HepG2 (cell line): Measurements from ENCODE around the gene GNAL. TPM values are rescaled to one million over a fixed set of nuclear protein-coding genes. Genes with fewer than 3 reads are reported as not detected.

Source experiments
- ATAC-seq: fragments of 200-7000 bp; cut with Tn5 transposase; 3 replicates; pipeline ENCODE4 v1.9.1; 2020; ENCODE audit warnings: mild to moderate bottlenecking, moderate library complexity
- BruUV-seq: library from RNA; stranded (reverse); fragments of 400-500 nt; replicated peaks from 2 replicates; lab custom pipeline; 2021; lab: Mats Ljungman, UMichigan
- CTCF ChIA-PET: fragments of 300-600 bp; formaldehyde crosslinking; extraction: SDS; loops from one replicate; lab custom pipeline; 2021; ENCODE audit warnings: low total read pairs, inconsistent platforms, low intra/inter-chr PET ratio; lab: Yijun Ruan, JAX
- POLR2A ChIA-PET: fragments of 350-600 bp; sonication (Branson Sonifier 250); formaldehyde crosslinking; loops from one replicate; lab custom pipeline; 2020; ENCODE audit warnings: antibody characterized with exemption, inconsistent platforms; lab: Yijun Ruan, JAX
- DNase-seq: peaks from one replicate; pipeline ENCODE4 v3.0.0-alpha.2; 2015; ENCODE audit warnings: low spot score
- FAIRE-seq: peaks from 3 replicates; lab custom pipeline; 2011; peaks lifted over from hg19 to GRCh38; lab: Jason Lieb, UNC
- H2AFZ ChIP-seq: one replicate; pipeline ENCODE4 v1.6.1; 2011; ENCODE audit warnings: low read length, inconsistent platforms
- H3K27ac ChIP-seq: fragments of 300-600 bp; 3 replicates; pipeline ENCODE4 v1.8.0; 2011; ENCODE audit warnings: mixed run types, mild to moderate bottlenecking, mixed read lengths, low read length, inconsistent platforms; ENCODE audit not compliant: insufficient read depth; ENCODE audit errors: extremely low read length
- H3K27me3 ChIP-seq, 2 experiments: fragments of 200-600 bp in 1 of 2; 2 replicates in 1 of 2; 3 replicates in 1 of 2; pipeline versions ENCODE4 v1.6.0 to v1.8.0; 2011; ENCODE audit warnings: low read length in 2 of 2, mild to moderate bottlenecking in 2 of 2, moderate library complexity in 2 of 2, inconsistent platforms in 1 of 2; ENCODE audit not compliant: insufficient read depth in 2 of 2, control insufficient read depth in 1 of 2
- H3K36me3 ChIP-seq, 2 experiments: fragments of 200-600 bp in 1 of 2; replicated peaks in 1 of 2; 2 replicates in 1 of 2; 3 replicates in 1 of 2; pipeline versions ENCODE4 v1.5.1 to v1.8.0; 2011; ENCODE audit warnings: low read length in 2 of 2, inconsistent platforms in 1 of 2; ENCODE audit not compliant: insufficient read depth in 2 of 2, control insufficient read depth in 1 of 2
- H3K4me1 ChIP-seq: 2 replicates; pipeline ENCODE4 v1.5.1; 2012; ENCODE audit warnings: low read length, inconsistent platforms; ENCODE audit not compliant: insufficient read depth
- H3K4me2 ChIP-seq: 2 replicates; pipeline ENCODE4 v1.6.0; 2011; ENCODE audit warnings: low read depth, low read length, inconsistent platforms
- H3K4me3 ChIP-seq, 3 experiments: fragments of 200-600 bp in 1 of 3; sonication (generic), shearing (Covaris generic) in 1 of 3; replicated peaks in 1 of 3; 2 replicates each; pipeline ENCODE4 v1.5.1; 2011 to 2016; ENCODE audit warnings: low read length in 3 of 3, inconsistent platforms in 2 of 3, low read depth in 2 of 3, mild to moderate bottlenecking in 2 of 3, control low read depth in 1 of 3, mixed read lengths in 1 of 3; ENCODE audit not compliant: insufficient read depth in 1 of 3
- H3K79me2 ChIP-seq: one replicate; pipeline ENCODE4 v1.6.1; 2011; ENCODE audit warnings: low read length, inconsistent platforms; ENCODE audit not compliant: insufficient read depth
- H3K9ac ChIP-seq: 2 replicates; pipeline ENCODE4 v1.6.0; 2011; ENCODE audit warnings: mild to moderate bottlenecking, low read depth, low read length, inconsistent platforms; ENCODE audit not compliant: insufficient read depth
- H3K9me3 ChIP-seq: 2 replicates; pipeline ENCODE4 v1.5.1; 2012; ENCODE audit warnings: mild to moderate bottlenecking, low read length
- H4K20me1 ChIP-seq: 2 replicates; pipeline ENCODE4 v1.6.0; 2011; ENCODE audit warnings: inconsistent platforms, mild to moderate bottlenecking, low read length, moderate library complexity; ENCODE audit not compliant: insufficient read depth
- BRCA1 ChIP-seq: sonication (generic); formaldehyde crosslinking; IDR thresholded peaks from 2 replicates; pipeline ENCODE4 v1.4.0; 2020; ENCODE audit warnings: missing genetic modification reagents
- CEBPB ChIP-seq: IDR thresholded peaks from 2 replicates; pipeline ENCODE4 v1.6.1; 2011; ENCODE audit warnings: low read depth, low read length, improper control_type of control experiment, borderline replicate concordance
- FOXP1 ChIP-seq, 2 experiments: fragments of 450-650 bp in 1 of 2; IDR thresholded peaks; 2 replicates each; pipeline ENCODE4 v1.6.1; 2017 to 2018; ENCODE audit warnings: antibody characterized with exemption in 1 of 2
- NFIC ChIP-seq: IDR thresholded peaks from 2 replicates; pipeline ENCODE4 v1.6.1; 2012; ENCODE audit warnings: mild to moderate bottlenecking, low read length, inconsistent platforms
- SUZ12 ChIP-seq: fragments of 150-350 bp; IDR thresholded peaks from 2 replicates; pipeline ENCODE4 v1.6.1; 2014; ENCODE audit warnings: low read depth, low read length
- TGIF2 ChIP-seq: IDR thresholded peaks from 2 replicates; pipeline ENCODE4 v1.6.1; 2016; ENCODE audit warnings: control low read depth, missing compliant biosample characterization
- TRIM22 ChIP-seq: fragments of 450-650 bp; IDR thresholded peaks from 2 replicates; pipeline ENCODE4 v1.6.1; 2017
- ZBTB4 ChIP-seq: sonication (generic); formaldehyde crosslinking; IDR thresholded peaks from 2 replicates; pipeline ENCODE4 v1.4.0; 2020; ENCODE audit warnings: missing genetic modification reagents, mild to moderate bottlenecking, borderline replicate concordance
- ZNF800 ChIP-seq: sonication (generic); formaldehyde crosslinking; IDR thresholded peaks from 2 replicates; pipeline ENCODE4 v1.4.0; 2020; ENCODE audit warnings: missing genetic modification reagents
- WGBS: methylation state at CpG from one replicate; pipeline ENCODE4 v1.1.6; 2017; ENCODE audit warnings: low lambda C conversion rate; 5-methylcytosine and 5-hydroxymethylcytosine counted together
- in situ Hi-C: cut with HindIII; loops from 2 replicates; pipeline ENCODE4 v1.10.0; 2017; ENCODE audit warnings: low pct_unique_long_range_greater_than_20kb; ENCODE audit not compliant: extremely low pct_ligation_motif_present
- intact Hi-C: fragments of 100-400 bp; cut with micrococcal nuclease; formaldehyde crosslinking; loops from one replicate; pipeline ENCODE4 v1.10.0; 2022; ENCODE audit not compliant: unreplicated experiment
- polyA plus RNA-seq, 8 experiments: library from polyadenylated mRNA; depleted of rRNA in 3 of 8; stranded (reverse) in 7 of 8; unstranded in 1 of 8; fragments of >200 nt; fragmentation: Illumina TruSeq in 4 of 8; extraction: Trizol in 4 of 8; gene quantifications; 2 replicates each; pipeline versions ENCODE4 v1.2.1 to v1.2.3, GENCODE V29; 2011 to 2016; ENCODE audit warnings: low read depth in 4 of 8, missing spikeins in 1 of 8, mixed read lengths in 1 of 8; ENCODE audit not compliant: insufficient read depth in 1 of 8
- total RNA-seq, 5 experiments: library from RNA; depleted of rRNA; stranded (reverse); fragments of >200 nt; fragmentation: Illumina TruSeq; extraction: Trizol; gene quantifications; 2 replicates each; pipeline ENCODE4 v1.2.3, GENCODE V29; 2016; ENCODE audit warnings: low read depth in 1 of 5

Gene GNAL
- total and polyA plus RNA-seq, 2 of the 13 experiments (the other 11 are each of a cell fraction or from before 2014, with no cell fraction given), result 0.87 to 1.4 TPM

- no peak for TF ChIP-seq SUZ12
- no peak for TF ChIP-seq FOXP1 (IDR thresholded peaks at IDR 0.05)
- TF ChIP-seq FOXP1 (CRISPR knock-in tag; IDR thresholded peaks at IDR 0.05), result no peak
- TF ChIP-seq NFIC, result no peak
- TF ChIP-seq BRCA1 (CRISPR knock-in tag), result no peak
- TF ChIP-seq TRIM22, result no peak
- TF ChIP-seq ZNF800, result no peak
These were observed 20.5 kb upstream of the GNAL start (continued) for GRCh38 chr18:11668441-11669169.

- no peaks in the 10 kb centered on the region for H4K20me1 ChIP-seq
- no peak for ATAC-seq
- WGBS, result 29% methylated on average over 7 of the region's 14 CpGs
- H3K27ac ChIP-seq, result no peak overlapping the region
- no peak for FAIRE-seq
- intact Hi-C loops, result no loop called here
- DNase-seq, result no peak
- H3K9me3 ChIP-seq, result no peaks in the 10 kb centered on the region
- no peak overlapping the region for H3K4me3 ChIP-seq
- TF ChIP-seq ZBTB4 (CRISPR knock-in tag) (no peak), TGIF2 (CRISPR knock-in tag) (no peak), CEBPB (no peak)
- H3K79me2 ChIP-seq, result no peaks in the 10 kb centered on the region
- H2AFZ ChIP-seq, result no peak overlapping the region
- H3K9ac ChIP-seq, result no peak overlapping the region
- BruUV-seq, result no TSS peak
- no peaks in the 10 kb centered on the region for H3K4me1 ChIP-seq
- H3K4me2 ChIP-seq, result no peak overlapping the region
- H3K36me3 ChIP-seq, result no peaks in the 10 kb centered on the region
- ChIA-PET CTCF (no interaction called here), POLR2A (no interaction called here)
- H3K27me3 ChIP-seq, result peaks cover 9 to 70% of the 10 kb centered on the region in 2 experiments
- in situ Hi-C loops, result no loop called here
These were observed 19.7 kb upstream of the GNAL start for GRCh38 chr18:11669271-11669947.
